ENCODE results near the gene GULP1. TPM values are rescaled to one million over a fixed set of nuclear protein-coding genes. Genes with fewer than 3 reads are reported as not detected.

GULP1 gene
- total RNA-seq, 1 experiment from 2014 or later = 76.0 TPM

GRCh38 chr2:188330316-188331053, 38.8 kb downstream of the GULP1 start:
- no peak overlapping the region for H3K9ac ChIP-seq (ENCODE audit: low read length)
- no peaks in the 10 kb centered on the region for H3K27me3 ChIP-seq (ENCODE audit: insufficient read depth, low read length)
- no peak overlapping the region for H2AFZ ChIP-seq (ENCODE audit: low read depth, low read length, poor library complexity, severe bottlenecking)
- BruUV-seq (replicated peaks) = no TSS peak
- no peaks in the 10 kb centered on the region for H3K9me3 ChIP-seq (ENCODE audit: control insufficient read depth in 1 of 2, insufficient read depth in 1 of 2, low read depth in 1 of 2, low read length in 2 of 2)
- no peaks in the 10 kb centered on the region for H4K20me1 ChIP-seq (ENCODE audit: insufficient read depth)
- ChIA-PET POLR2A (no interaction called here), RAD21 (ENCODE audit: low non-redundant PET in 1 of 2, low total read pairs in 2 of 2, uncharacterized antibody in 2 of 2, unreplicated experiment in 2 of 2) (no interaction called here), CTCF (no interaction called here)
- no peaks in the 10 kb centered on the region for H3K36me3 ChIP-seq (ENCODE audit: control insufficient read depth in 1 of 2, insufficient read depth in 2 of 2, low read length in 2 of 2)
- peaks cover 0 to 4% of the 10 kb centered on the region in 2 experiments; a peak in 1 of 4 replicates for H3K4me1 ChIP-seq (ENCODE audit: control insufficient read depth in 1 of 2, insufficient read depth in 2 of 2, low read length in 2 of 2)
- H3K9me2 ChIP-seq (ENCODE audit: insufficient read depth) = no peaks in the 10 kb centered on the region
- no peak overlapping the region for H3K4me3 ChIP-seq (replicated peaks in 1 of 2; ENCODE audit: low read depth in 1 of 2, low read length in 2 of 2)
- no peak for TF ChIP-seq POLR2A (IDR thresholded peaks at IDR 0.05; ENCODE audit: borderline replicate concordance, extremely low read depth, insufficient read depth, insufficient read length)
- TF ChIP-seq EZH2phosphoT487 (IDR thresholded peaks at IDR 0.05; ENCODE audit: borderline replicate concordance) = no peak
- no peak for TF ChIP-seq FOSL1 (IDR thresholded peaks at IDR 0.05; ENCODE audit: low read depth)
- TF ChIP-seq EGR1 (IDR thresholded peaks at IDR 0.05; ENCODE audit: low read depth) = no peak
- TF ChIP-seq REST (IDR thresholded peaks at IDR 0.05; ENCODE audit: low read depth) = no peak
- no peak for TF ChIP-seq ELF1 (IDR thresholded peaks at IDR 0.05; ENCODE audit: borderline replicate concordance, low read depth)
- TF ChIP-seq SIN3A (IDR thresholded peaks at IDR 0.05; ENCODE audit: low read depth) = no peak
- no peak for TF ChIP-seq RAD21 (IDR thresholded peaks at IDR 0.05; ENCODE audit: low read depth)
- no peak for TF ChIP-seq ZFX (IDR thresholded peaks at IDR 0.05)
- TF ChIP-seq YY1 (IDR thresholded peaks at IDR 0.05; ENCODE audit: extremely low read depth, insufficient replicate concordance, low read depth, low read length) = no peak
- H3K27ac ChIP-seq (ENCODE audit: low read depth, low read length) = no peak overlapping the region
- H3K79me2 ChIP-seq (ENCODE audit: insufficient read depth, low read length) = peaks cover 93% of the 10 kb centered on the region
- DNase-seq (ENCODE audit: low read depth, low spot score) (no peak), ATAC-seq (no peak)
- intact Hi-C loops (cut with micrococcal nuclease) = no loop called here
- no peak overlapping the region for H3K4me2 ChIP-seq (ENCODE audit: low read length)
